ENCODE measurements around the gene TUBG2.

TUBG2 gene

DNA sequence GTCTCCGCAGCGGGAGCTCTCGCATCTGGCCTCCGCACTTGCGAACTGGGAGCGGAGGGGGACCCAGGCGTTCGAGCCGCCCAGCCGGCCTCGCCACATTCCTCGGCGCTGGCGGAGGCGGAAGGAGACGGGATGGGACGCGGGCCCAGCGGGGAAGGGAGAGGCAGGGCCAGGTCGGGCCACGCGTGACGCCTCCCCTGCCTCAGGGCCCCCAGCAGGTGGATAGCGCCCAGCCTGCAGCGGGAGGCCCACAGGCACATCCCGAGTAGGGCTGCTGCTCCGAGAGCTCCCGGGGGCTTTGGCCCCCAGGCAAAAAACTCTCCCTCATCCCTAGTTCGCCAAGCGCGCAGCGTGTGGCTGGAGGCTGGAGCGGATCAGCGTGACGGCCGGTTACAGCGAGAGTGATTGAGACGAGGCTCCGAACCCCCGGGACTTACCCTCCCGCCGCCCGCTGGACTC is 16.9 kb downstream of the TUBG2 start:
- Histone ChIP-seq H3K36me3 (ENCODE audit: low read length) (no peaks in the 10 kb centered on the region), H3K9me2 (replicated peaks; ENCODE audit: insufficient read depth, low read length) (no peaks in the 10 kb centered on the region), H3K9me3 (ENCODE audit: insufficient read depth, low read length) (no peaks in the 10 kb centered on the region), H3K27me3 (ENCODE audit: low read length) (no peaks in the 10 kb centered on the region), H3K27ac (ENCODE audit: low read depth, low read length) (no peak overlapping the region), H2AFZ (ENCODE audit: low read depth, low read length, severe bottlenecking) (peak overlapping the region; percentile 69), H3K4me2 (ENCODE audit: low read depth, low read length, poor library complexity, severe bottlenecking) (peak overlapping the region; percentile 71), H3K4me3 (ENCODE audit: insufficient read depth, low read length, poor library complexity, severe bottlenecking) (peak overlapping the region; percentile 72), H3F3A (ENCODE audit: insufficient read depth) (peaks cover 11% of the 10 kb centered on the region; the same call in 1 of the 2 replicates), H4K20me1 (ENCODE audit: low read depth, low read length) (no peaks in the 10 kb centered on the region), H3K9ac (ENCODE audit: low read length) (peak overlapping the region; percentile 73), H3K79me2 (ENCODE audit: insufficient read depth, low read length) (no peaks in the 10 kb centered on the region)
- TF ChIP-seq, protein P1, sequence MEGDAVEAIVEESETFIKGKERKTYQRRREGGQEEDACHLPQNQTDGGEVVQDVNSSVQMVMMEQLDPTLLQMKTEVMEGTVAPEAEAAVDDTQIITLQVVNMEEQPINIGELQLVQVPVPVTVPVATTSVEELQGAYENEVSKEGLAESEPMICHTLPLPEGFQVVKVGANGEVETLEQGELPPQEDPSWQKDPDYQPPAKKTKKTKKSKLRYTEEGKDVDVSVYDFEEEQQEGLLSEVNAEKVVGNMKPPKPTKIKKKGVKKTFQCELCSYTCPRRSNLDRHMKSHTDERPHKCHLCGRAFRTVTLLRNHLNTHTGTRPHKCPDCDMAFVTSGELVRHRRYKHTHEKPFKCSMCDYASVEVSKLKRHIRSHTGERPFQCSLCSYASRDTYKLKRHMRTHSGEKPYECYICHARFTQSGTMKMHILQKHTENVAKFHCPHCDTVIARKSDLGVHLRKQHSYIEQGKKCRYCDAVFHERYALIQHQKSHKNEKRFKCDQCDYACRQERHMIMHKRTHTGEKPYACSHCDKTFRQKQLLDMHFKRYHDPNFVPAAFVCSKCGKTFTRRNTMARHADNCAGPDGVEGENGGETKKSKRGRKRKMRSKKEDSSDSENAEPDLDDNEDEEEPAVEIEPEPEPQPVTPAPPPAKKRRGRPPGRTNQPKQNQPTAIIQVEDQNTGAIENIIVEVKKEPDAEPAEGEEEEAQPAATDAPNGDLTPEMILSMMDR (IDR thresholded peaks at IDR 0.05; ENCODE audit: insufficient read depth, low read length, poor library complexity, severe bottlenecking): no peak
- TF ChIP-seq EZH2phosphoT487 (conservative IDR thresholded peaks at IDR 0.05; ENCODE audit: low read length): no peak

DNA sequence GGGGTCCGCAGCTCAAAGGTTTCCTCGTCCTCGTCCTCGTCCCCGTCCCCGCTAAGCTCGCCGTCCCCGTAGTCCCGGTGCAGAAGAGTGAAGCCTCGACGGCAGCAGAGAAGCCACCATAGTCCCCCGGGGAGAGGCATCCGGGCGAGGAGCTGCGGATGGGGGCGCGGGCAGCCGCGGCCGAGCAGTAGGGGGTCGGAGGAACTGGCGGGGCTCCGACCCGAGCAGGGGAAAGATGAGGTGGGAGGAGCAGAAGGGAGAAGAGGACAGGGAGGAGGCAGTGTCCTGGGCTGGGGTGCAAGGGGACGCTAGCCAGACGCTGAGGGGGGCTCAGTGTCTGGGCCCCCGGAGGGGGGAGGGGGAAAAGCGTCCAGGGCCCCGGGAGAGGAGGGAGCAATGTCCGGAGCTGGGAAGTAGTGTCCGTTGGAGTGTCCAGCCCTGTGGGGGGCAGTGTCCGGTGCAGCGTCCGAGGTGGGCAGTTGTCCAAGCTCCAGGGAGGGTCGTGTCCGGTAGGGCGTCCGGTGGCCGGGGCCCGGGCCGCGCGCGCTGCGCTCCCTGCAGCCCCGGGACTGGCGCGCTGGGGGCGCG is 17.4 kb downstream of the TUBG2 start, which contains the start of gene PLEKHH3:
Gene PLEKHH3, minus strand, starts transcription at position 571 of the 588 bp plus-strand sequence. Its CDS starts 431 bp downstream, at position 140.
- Histone ChIP-seq H3K9me3 (ENCODE audit: insufficient read depth, low read length) (no peaks in the 10 kb centered on the region), H3K27ac (ENCODE audit: low read depth, low read length) (peak within 1 kb of the TSS; percentile 70), H3F3A (ENCODE audit: insufficient read depth) (peaks cover 11% of the 10 kb centered on the region; the same call in 1 of the 2 replicates), H3K36me3 (ENCODE audit: low read length) (no peaks in the 10 kb centered on the region), H3K4me3 (ENCODE audit: insufficient read depth, low read length, poor library complexity, severe bottlenecking) (peak within 1 kb of the TSS; percentile 72), H3K79me2 (ENCODE audit: insufficient read depth, low read length) (no peaks in the 10 kb centered on the region), H3K4me2 (ENCODE audit: low read depth, low read length, poor library complexity, severe bottlenecking) (peak within 1 kb of the TSS; percentile 82), H3K9ac (ENCODE audit: low read length) (peak within 1 kb of the TSS; percentile 73), H4K20me1 (ENCODE audit: low read depth, low read length) (no peaks in the 10 kb centered on the region), H3K9me2 (replicated peaks; ENCODE audit: insufficient read depth, low read length) (no peaks in the 10 kb centered on the region), H2AFZ (ENCODE audit: low read depth, low read length, severe bottlenecking) (peak within 1 kb of the TSS; percentile 94), H3K27me3 (ENCODE audit: low read length) (no peaks in the 10 kb centered on the region)
- TF ChIP-seq EZH2phosphoT487 (conservative IDR thresholded peaks at IDR 0.05; ENCODE audit: low read length): no peak
- TF ChIP-seq, protein P1 (IDR thresholded peaks at IDR 0.05; ENCODE audit: insufficient read depth, low read length, poor library complexity, severe bottlenecking): no peak

DNA sequence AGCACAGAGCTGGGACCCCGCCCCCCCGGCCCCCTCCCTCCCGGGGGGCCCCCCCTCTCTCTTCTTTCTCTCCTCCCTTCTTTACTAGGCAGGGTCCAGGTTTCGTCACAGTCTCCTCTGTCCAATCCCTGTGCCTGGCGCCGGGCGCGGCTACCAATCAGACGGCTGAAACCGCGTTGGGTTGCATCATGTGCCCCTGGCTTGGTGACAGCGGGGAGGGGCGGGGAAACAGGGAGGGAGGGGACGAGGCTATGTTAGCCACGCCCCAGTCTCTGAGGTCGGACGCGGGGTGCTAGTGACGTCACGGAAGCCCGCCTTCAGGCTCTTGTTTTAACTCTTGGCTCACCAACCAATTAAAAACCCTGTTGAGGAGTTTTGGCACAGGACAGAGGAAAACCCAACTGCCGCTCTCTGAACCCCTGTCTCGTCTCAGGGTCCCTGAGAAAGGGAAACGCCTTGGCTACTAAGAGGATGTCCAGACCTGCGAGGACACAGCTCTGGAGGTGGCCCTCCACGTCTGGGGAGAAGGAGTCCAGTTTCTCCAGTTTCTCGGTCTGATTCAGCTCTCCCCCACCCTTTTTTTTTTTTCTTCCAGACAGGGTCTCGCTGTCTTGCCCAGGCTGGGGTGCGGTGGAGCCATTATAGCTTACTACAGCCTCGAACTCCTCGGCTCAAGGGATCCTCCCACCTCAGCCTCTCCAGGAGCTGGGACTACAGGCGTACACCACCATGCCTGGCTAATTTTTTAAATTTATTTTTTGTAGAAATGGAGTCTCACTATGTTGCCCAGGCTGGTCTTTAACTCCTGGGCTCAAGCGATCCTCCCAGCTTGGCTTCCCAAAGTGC is 18.2 kb downstream of the TUBG2 start:
- peaks cover 11% of the 10 kb centered on the region; the same call in 1 of the 2 replicates for H3F3A ChIP-seq (ENCODE audit: insufficient read depth)
- H4K20me1 ChIP-seq (ENCODE audit: low read depth, low read length): no peaks in the 10 kb centered on the region
- no peaks in the 10 kb centered on the region for H3K9me3 ChIP-seq (ENCODE audit: insufficient read depth, low read length)
- no peaks in the 10 kb centered on the region for H3K79me2 ChIP-seq (ENCODE audit: insufficient read depth, low read length)
- H3K27me3 ChIP-seq (ENCODE audit: low read length): no peaks in the 10 kb centered on the region
- no peaks in the 10 kb centered on the region for H3K9me2 ChIP-seq (replicated peaks; ENCODE audit: insufficient read depth, low read length)
- H3K4me2 ChIP-seq (ENCODE audit: low read depth, low read length, poor library complexity, severe bottlenecking): peak overlapping the region; percentile 82
- H3K27ac ChIP-seq (ENCODE audit: low read depth, low read length): peak overlapping the region; percentile 70
- peak overlapping the region; percentile 94 for H2AFZ ChIP-seq (ENCODE audit: low read depth, low read length, severe bottlenecking)
- H3K36me3 ChIP-seq (ENCODE audit: low read length): no peaks in the 10 kb centered on the region
- peak overlapping the region; percentile 73 for H3K9ac ChIP-seq (ENCODE audit: low read length)
- TF ChIP-seq, protein P1 (IDR thresholded peaks at IDR 0.05; ENCODE audit: insufficient read depth, low read length, poor library complexity, severe bottlenecking): no peak
- TF ChIP-seq EZH2phosphoT487 (conservative IDR thresholded peaks at IDR 0.05; ENCODE audit: low read length): no peak
- H3K4me3 ChIP-seq (ENCODE audit: insufficient read depth, low read length, poor library complexity, severe bottlenecking): peak overlapping the region; percentile 72
